Fibroblast of upper back skin (primary cell): ENCODE results near the gene SMARCE1.

Source experiments
- DNase-seq: peaks from one replicate; pipeline ENCODE4 v3.0.0-alpha.2; 2013

Gene SMARCE1

DNA sequence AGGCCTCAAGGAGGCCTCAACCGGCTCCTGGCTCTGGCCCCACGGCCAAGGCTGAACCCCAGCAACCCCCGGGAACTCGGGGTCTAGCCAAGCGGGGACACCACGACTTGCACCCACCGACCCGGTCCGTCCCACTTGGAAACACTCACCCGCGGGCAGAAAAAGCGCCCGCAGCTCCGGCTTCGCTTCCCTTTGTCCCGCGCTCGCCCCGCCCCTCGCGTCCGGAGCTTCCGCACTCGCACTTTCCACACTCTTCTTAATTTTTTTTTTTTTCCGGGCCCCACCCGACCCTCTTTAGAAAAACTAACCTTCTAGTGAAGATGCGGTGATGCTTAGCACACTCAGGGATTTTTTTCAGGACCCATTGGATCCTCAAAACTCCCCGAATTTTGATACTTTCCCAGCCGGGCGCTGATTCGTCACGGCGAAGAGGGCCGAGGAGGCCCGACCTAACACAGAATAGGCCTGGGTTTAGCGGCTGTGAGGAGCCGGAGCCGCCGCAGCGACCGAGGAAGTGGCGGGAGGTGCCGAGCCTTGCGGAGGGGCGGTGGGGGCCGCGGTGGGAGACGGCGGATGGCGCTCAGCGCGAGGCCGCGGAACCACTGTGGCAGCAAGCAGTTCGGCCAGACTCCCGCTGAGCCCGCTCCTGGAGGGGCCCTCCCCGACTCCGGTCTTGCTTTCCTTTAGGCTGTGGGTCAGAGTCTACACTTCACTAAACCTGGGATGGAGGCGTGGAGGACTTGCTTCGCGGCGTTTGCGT, at the start of gene SMARCE1:
SMARCE1 (minus strand) TSS at position 195 of the 760 bp plus-strand sequence. CDS start 2,016 bp downstream, outside the sequence.
- peak; percentile 69 for DNase-seq

DNA sequence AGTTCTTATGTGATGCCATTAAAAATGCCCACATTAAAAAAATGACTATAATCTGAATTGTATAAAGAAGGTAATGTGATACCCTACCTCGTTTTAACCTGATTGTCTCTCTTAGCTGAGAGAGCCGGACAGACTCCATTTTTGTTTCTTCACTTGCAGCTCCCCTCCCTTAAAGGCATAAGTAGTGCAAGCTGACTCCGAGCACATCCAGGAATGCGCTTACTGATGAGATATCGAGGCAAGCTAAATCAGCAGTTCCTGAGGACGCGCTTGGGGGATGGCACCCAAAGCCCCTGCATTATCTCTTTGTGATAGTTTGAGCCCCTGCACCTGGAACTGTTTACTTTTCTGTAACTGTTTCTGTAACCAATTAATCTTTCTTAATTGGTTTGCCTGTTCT, 49.7 kb upstream of the SMARCE1 start:
- DNase-seq, result no peak

- DNase-seq, result no peak
Observed at GRCh38 chr17:40696651-40697072, 49.0 kb upstream of the SMARCE1 start.

DNA sequence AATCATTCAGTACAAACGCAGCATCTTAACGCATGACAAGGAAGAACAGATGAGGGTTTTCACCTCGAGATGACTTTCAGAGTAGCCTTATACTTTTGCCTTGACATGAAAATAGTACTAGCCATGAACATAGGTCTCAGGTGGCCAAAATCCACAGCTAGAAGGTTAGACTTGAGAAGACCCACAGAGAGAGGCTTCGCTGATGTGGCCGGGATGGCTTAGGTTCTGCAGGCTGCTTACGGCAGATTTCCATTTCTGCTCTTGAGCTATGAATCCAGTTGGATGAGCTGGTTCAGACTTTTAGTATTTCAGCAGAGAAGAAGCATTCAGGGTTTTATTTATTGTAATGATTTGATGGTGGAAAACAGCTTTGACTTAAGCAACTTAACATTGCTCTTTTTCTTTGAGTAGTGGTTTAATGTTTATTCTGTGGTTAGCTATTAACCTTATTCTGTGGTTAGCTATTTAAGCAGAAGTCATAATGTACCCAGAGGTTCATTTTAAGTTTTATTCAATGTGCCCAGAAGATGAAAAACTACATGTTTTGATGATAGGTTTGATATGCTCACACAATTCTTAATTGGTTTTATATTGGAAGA, 48.4 kb upstream of the SMARCE1 start:
- DNase-seq, result no peak

GRCh38 chr17:40694584-40694983, 47.0 kb upstream of the SMARCE1 start:
- no peak for DNase-seq

DNA sequence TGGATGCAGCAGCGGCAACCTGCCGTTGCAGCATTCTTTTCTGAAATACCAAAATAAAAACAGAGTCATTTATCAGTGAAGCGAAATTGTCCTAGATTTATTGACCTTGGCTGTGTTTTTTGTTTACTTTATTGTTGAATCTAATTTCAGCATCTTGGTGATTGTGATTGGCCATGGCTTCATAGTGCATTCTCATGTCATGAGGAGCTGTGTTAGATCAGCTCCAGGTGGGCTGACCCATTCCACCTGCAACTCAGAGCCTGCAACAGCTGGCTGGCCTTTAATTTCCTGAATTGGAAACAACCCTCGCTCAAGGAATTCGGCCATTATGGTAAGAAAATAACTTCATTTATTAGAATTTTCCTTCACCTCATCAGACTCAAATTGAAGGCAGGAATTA, 39.5 kb upstream of the SMARCE1 start:
- no peak for DNase-seq

DNA sequence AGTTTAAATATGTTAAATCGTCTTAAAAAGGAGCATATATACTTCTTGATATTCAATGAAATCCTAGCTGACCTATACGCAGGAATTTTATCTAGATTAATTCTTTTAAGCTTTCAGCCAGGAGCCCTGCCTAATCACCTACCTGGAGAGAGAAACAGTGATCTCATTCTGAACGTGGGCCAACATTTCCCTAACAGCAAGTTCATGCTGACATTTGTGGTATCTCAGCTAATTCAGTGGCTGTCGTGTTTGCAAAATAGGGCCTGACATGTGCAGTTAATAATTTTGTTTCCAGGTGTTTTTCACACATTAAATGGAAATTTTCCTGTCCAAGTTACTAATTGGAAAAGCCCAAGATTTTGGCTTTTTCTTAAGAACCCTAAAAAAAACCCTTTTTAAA, 38.6 kb upstream of the SMARCE1 start:
- DNase-seq, result no peak

DNA sequence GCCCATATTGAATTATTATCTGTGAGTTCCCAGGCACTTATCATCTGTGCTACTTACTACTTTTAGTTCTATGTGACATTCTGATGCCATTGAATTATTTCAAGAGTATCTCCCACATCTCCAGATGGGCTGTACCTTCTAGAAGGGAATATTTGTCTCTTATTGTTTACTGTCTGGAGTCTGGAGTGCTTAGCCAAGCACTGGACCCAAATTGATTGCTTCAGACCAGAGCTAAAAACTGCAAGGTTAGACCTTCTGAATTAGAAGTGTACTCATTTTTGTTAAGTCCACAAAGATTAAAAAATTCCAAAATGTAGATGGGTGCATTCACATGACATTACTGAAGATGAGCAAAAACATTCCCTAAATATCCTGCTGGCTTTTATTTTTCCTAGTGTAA, 33.4 kb upstream of the SMARCE1 start:
- DNase-seq, result no peak

- DNase-seq, result no peak
Observed at GRCh38 chr17:40679523-40679907, 31.9 kb upstream of the SMARCE1 start.

- DNase-seq, result no peak
Observed at GRCh38 chr17:40678902-40679522, 31.4 kb upstream of the SMARCE1 start.

GRCh38 chr17:40675905-40676304, 28.3 kb upstream of the SMARCE1 start:
- no peak for DNase-seq

- no peak for DNase-seq
Observed at GRCh38 chr17:40672654-40673053, 25.0 kb upstream of the SMARCE1 start.

- no peak for DNase-seq
Observed at GRCh38 chr17:40671282-40671681, 23.7 kb upstream of the SMARCE1 start.

DNA sequence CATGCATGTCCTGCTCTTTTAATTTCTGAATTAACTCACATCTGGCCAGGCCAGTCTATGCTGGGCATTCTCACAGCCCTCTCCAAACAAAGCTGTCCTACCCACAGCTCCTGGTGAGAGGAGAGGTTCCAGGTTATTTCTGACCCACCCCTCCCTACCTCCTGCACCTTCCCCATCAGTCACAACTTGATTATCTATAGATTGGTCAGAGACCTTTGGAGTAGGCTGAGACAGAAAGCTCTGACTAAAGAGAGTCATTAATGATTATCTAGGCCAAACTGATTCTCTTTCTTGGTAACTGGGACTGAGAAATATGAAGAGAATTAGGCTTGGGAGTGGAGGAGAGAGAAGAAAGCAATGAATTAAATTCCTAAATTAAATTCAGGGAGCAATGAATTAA, 18.7 kb upstream of the SMARCE1 start:
- no peak for DNase-seq

DNA sequence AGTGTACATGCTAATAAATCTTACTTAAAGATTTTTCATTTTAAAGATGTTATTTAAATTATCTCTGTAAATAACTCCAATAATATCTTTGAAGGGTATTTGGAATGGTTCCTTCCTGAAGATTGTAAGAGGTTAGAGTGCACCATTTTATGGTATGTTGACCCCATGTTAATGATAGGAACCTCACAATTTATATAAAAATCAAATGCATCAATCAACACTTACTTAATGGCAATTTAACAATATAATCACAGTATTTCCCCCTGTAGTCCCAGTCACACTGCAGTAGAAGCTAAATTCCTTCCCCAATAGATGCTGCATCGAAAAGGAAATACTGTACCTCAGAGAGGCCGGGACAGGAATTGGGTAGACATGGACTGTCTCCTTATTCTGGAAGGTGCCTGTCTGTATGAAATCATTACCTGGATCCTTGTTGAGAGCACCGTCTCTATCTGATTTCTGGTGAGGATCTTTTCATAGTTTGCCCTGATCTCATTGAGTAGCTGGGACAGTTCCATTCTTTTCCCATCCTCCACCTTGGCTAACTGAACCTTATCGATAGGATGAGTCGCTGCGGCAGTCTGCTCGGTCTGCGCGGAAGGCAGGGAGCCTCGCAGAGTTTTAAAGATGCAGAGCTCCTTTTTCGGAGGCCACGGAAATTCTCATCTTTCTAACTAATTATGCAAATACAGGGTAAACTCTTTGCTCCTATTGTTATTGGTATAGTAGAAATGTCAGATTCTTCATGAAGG, 17.1 kb upstream of the SMARCE1 start, which contains the start of gene KRT222:
KRT222 (minus strand) TSS at position 596 of the 752 bp plus-strand sequence; CDS start at position 518, 78 bp downstream.
- no peak for DNase-seq

- no peak for DNase-seq
Observed at GRCh38 chr17:40663252-40663651, 15.6 kb upstream of the SMARCE1 start.

GRCh38 chr17:40659911-40660310, 12.3 kb upstream of the SMARCE1 start:
- no peak for DNase-seq

- DNase-seq, result no peak
Observed at GRCh38 chr17:40658396-40658795, 10.8 kb upstream of the SMARCE1 start.

DNA sequence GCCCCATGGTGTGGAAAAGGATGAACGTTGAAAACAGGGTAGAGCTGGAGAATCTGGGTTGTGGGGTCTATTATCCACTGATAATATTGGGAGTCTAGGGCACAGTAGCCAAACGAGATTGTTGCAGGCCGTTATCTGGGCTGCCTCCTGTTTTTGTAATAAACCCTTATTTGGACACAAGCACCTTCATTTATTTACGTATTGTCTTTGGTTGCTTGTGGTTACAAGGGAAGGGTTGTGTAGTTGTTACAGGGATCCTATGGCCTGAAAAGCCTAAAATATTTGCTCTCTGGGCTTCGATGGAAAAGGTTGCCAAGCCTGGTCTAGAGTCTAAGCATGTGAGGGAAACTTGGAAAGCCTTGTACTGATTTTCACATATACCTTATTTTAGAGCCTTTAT, 4.3 kb upstream of the SMARCE1 start:
- no peak for DNase-seq

DNA sequence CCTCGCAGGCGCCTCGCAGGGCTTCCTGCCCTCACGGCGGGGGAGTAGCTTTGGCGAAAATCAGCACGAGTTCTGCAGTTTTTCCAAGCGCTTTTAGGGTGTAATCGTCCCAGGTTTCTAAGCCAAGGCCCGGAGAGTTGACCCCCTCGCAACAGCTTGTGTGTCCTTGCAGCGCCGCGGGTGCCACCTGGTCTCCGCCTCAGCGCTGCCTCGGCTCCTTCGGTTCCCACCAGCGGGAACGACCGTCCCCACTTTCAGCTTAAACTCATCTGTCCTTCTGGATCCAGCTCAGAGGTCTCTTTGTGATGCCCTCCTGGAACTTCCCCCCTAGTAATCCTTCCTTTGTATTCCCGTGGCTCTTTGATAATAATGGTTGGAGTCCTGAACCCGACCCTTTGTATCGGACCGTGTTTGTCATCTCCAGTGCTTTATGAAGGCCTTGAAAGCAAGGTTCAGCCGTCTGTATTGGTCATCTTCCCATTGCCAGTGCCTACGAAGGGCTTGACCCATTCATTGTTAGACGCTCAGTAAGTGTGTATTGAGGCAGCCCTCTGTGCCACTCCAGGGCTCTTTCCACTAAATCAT, 858 bp upstream of the SMARCE1 start:
- DNase-seq, result no peak

GRCh38 chr17:40646791-40647623, 611 bp downstream of the SMARCE1 start:
- DNase-seq, result peak; percentile 33

GRCh38 chr17:40645943-40646342, 1.7 kb downstream of the SMARCE1 start:
- no peak for DNase-seq
